Measurements from ENCODE around the gene CNTNAP2.

CNTNAP2 gene

DNA sequence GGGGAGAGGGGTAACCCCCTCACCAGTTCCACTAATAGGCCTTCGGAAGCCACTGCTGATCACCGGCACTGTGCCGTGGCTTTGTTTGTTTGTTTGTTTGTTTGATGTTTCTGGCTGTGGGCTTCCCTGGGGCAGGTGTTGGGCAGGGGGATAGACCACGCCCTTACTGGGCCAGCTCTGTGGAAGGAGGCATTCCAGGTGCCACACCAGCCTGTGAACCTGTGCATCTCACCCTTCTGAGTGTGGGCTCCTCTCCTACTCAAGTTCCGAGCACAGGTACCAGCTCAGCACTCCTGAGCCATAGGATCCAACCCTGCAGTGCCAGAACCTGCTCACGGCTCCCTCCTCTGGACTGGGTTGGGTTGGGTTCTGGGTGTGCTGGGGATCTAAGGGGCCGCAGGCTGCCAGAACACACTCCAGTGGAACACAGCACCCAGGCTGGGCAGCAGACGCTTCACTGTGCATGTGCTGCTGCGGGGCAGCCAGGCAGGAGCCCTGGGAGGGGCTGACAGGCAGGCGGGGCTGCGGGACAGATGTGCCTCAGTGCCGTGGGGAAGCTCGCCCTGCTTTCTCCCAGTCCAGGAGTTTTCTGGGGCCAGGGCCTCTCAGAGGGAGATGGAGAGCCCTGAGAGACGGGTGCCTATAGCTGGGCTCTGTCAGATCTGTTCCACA is 1053.9 kb downstream of the CNTNAP2 start:
- DNase-seq, result no peak

DNA sequence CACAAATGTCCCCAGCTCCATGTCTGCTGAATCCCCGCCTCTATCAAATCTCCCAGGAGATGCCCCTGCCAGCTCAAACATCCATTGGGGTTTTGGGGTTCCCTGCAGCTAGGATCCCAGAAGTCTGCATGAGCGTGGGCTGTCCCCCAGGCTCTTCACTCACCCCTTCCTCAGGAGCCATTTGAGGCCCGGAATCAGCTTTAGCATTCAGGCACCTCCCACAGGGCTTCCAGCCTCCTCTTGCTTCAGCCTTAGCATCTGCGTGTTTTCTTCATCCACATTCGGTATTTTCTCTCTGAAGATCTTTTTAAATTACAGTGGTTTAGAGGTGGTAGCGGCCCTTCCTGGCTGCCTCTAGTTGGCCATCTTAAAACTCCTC is 1054.4 kb downstream of the CNTNAP2 start:
- no peak for DNase-seq

DNA sequence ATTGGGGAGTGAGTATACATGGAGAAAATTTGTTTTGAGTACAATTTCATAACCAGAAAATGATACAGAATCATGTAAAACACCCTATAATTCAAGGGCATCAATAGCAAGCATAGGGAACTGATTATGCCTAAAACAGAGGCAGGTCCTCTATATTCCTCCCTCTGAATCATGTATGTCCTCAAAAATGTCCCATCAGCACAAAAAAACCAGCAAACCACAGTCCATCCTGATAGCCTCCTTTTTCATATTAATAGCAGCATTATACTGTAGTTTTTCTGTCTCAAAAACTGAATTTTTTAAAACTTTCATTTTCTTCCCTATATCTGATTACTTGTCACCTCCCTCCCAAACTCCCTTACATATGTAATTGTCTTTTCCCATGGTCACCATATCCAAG is 1057.3 kb downstream of the CNTNAP2 start:
- DNase-seq, result no peak

DNA sequence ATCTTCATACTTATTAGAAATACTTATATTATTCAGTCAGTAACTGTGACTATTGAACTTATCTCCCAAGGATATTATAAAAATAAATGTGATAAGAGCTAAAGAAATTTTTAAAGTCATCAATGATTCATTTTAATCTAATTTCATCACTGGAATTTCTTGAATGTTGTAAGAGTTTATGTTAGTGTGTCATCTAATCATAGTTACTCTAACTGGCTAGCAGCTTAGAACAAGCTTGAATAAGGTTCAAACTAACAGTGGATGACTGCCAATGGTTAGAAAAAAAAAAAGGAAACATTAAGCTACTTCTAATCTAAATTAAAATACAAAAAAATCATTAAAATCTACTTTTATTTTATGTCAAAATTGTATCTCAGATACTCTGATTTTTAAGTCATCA is 1066.3 kb downstream of the CNTNAP2 start:
- DNase-seq, result no peak

DNA sequence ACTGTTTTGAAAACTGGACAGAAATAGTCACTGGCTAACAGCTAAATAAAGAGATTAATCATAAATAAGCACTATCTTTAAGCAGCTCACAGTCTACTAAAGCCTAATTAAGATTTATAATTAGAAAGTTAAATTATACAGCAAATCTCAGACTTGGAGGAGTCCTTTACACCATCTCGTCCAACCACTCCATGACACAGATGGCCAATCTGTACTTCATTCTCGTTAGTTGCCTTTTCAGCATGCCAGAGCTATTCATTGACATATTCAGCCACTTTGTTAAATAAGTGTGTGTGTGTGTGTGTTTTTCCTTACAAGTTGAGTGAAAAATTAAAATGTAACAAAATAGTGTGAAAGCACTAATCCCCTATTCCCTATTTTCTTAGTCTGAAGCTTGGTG is 1066.7 kb downstream of the CNTNAP2 start:
- DNase-seq, result no peak

DNA sequence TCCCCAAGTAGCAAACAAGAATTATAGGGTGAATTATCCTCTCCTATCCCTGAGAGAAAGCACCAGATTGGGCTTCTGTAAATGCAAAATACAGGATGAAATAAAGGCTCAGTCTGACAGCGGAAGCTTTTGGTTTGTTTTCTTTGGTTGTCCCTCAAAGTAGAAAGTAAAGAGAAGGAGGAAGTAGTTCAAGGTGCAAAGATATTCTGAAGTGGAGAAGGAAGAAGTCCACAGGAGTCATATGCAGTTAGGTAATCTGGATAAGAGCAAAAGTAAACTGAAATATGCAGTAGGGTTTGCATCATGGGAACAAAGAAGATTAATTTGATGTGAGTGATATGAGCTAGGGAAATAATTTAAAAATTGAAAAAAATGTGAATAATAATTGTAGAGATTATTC is 1071.9 kb downstream of the CNTNAP2 start:
- DNase-seq, result no peak

DNA sequence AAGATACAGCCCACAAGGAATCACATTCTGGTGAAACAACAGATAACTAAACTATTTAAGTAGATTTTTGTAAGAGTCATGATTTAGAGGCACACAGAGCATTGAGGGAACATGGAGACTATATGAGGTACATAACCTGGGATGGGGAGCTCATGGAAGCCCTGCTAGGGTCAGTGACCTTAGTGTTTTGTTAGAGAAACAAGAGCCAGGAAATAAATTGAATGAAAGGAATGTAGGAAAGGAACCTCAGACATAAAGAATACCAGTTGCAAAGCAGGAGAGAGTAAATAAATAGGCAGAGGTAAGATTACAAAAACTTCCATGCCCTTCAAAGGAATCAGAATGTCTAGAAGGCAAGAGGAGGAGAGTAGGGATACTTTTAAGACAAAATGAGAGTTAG is 1076.9 kb downstream of the CNTNAP2 start:
- no peak for DNase-seq

DNA sequence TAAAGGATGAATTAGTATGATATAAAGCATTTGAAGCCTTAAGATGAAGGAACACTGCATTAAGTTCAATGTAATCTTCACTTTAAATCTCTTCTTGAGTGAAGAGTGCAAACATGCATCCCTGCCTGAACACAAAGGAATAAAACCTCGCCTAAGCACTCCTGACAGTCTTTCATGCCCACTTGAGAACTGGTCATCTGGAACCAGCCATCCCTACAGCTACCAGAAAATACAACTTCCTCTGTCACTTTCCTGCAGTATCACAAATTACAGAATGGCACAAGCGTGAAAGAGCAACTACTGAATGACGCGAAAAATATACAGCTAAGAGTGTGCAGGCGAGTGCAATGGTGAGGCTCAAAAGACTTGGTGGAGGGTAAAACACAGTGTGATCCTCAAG is 1079.9 kb downstream of the CNTNAP2 start:
- no peak for DNase-seq

DNA sequence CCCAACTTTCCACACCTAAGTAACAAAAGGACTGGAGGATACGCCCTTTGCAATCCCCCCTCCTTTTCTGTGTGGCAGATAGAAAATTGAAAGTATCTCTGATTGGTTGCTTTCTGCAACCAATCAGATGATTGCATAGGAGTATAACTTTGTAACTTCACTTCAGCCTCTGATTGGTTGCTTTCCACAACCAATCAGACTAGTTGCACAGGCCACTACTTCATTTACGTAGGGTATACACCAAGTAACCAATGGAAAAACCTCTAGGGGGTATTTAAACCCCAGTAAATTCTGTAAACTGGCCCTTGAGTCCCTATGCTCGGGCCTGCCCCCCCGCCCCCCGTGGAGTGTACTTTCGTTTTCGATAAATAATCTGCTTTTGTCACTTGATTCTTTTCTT is 1080.4 kb downstream of the CNTNAP2 start:
- DNase-seq, result no peak

DNA sequence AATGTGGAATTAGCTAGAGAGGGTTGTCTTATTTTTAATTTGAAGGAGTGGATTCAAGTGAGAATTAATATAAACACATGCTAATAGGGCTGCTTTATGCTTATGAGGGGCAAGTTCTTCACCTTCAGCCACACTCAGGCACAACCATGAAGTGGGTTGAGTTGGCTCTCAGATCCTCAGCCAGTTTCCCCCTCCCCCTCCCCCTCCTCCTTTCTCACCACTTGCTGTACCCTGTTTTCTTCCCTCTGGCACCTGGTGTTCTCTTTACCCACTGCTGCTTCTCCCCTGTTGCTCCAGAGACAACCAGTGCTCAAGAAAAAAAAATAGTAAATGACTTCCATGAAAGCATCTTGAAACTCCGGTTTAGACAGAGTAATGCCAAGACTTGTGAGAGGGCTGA is 1083.3 kb downstream of the CNTNAP2 start:
- DNase-seq, result no peak

DNA sequence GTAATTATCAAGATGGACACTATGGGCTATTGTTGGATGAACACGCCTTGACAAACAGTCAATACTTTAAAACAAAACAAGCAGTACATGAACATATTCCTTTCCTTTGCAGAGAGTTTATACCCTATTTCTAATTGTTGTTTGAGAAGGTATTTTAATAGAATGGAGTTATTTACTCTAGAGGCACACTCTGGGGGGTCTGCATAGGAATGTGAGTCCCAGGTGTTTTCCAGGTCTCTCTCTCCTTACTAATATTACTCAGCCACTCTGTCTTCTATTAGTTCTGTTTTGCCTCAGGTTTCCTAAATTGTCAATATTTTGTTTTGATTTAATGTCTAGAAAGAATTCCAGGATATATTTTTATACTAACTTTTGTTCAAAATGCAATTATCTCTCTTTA is 1091.4 kb downstream of the CNTNAP2 start:
- DNase-seq, result no peak

DNA sequence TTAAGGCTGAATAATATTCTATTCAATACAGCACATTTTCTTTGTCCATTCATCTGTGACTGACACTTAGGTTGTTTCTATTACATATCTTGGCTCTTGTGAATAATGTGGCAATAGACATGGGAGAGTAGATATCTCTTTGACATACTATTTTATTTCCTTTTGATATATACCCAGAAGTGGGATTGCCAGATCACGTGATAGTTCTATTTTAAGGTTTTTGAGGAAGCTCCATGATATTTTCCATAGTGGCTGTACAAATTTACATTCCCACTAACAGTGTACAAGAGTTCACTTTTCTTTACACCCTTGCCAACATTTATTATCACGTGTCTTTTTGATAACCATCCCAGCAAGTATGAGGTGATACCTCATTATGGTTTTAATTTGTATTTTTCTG is 1114.7 kb downstream of the CNTNAP2 start:
- no peak for DNase-seq

DNA sequence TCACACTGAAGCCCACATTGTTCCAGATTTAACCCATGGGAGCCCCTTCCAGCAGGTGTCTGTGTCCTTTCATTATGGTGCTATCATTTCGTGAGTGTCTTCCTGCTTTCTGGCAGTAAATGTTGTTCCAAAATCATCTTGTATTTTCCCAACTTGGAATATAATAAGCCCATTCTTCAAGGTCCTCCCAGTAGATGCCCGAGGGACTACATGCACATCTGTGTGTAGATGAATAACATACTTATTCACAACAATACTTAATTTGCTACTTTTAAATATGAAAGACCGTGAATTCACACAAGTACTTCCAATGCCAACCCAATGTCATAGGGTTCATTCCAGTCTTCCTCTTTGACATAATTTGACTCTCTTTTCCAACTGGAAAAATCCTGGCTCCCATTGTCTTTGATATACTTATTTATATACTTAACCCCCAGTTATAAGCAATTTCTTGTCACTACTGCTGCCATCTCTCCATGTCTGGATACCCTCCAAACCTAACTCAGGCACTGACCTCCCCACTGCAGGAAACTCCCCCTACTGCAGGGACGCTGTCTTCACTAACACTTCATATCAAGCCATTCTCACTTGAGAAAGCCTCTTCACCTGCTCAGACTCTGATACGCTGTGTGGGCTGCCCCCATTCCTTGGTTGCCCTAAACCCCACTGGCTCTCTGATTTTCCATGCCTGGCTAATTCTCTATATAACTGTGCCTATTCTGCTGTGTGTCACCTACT is 1119.2 kb downstream of the CNTNAP2 start:
- DNase-seq, result no peak

DNA sequence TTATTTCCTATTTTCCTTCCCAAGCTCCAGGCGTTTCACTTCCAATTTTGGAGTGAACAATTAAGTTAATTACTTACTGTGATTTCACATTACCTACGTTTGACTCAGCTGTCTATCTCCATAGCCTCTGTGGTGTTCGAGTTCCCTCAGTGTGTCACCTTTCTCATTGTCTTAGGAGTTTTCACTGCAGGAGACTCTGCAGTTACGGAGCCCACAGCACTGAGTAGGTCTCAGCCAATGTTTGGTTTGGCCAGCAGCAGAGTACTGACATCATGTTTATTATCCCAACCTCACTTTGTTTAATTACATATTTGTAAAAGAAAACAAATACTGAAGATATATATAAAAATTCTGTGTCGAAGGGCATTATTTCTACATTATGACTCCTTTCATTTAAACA is 1123.9 kb downstream of the CNTNAP2 start:
- DNase-seq, result no peak

DNA sequence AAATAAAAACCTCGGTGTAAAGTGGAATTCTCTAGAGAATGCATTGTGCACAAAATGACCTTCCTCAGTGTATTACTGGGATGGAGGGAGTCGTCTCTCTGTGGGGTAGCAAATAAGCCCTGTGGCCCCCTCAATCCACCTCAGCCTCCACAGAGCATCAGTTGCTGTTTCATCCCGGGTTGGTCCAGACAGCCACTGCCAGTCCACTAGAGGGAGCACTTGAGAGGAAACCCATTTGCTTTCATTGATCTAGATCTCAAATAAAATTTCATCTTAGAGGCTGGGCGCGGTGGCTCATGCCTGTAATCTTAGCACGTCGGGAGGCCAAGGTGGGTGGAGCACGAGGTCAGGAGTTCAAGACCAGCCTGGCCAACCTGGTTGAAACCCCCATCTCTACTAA is 1128.7 kb downstream of the CNTNAP2 start:
- no peak for DNase-seq

DNA sequence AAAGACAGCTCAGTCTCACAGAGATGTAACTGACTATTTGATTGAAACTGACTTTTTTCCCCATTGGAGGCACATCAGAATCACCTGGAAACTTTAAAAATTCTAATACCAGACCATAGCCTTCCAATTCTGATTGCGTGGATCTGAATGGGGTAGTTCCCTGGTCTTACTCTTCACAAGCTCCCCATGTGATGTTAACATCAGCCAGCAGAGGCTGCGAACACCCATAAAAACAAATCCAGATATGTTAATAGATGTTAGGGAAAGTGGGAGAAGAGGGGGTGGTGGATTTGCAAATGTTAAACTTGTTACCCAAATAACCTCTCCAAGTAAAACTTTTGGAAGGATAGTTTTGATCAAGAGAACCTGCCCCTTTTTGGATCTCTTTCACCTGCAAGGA is 1133.4 kb downstream of the CNTNAP2 start:
- no peak for DNase-seq

DNA sequence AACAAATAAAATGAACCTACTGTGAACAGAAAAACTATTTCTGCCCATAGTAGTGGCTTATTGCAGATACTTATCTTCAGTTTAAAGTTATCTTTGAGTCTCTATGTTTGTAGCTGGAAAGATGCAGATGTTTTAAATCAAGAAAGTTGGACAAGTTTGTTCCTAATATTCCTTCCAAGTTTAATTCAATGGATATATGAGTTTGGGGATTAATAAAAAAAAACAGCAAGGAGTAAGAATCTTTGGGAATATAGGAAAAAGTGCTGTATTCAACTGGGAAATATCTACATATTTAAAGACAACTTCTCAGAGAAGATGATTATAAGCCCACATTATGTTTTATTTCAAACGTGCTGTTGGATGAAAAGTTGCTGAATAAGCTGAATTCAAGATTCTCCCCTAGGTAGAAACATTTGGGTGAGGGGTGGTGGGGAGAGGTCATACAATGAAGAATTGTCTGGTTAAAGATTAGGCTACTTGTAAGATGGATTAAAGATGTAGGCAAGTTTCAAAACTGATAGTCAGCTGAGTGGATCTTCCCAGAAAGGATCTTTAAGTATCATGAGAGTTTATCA is 1135.2 kb downstream of the CNTNAP2 start:
- DNase-seq, result no peak

DNA sequence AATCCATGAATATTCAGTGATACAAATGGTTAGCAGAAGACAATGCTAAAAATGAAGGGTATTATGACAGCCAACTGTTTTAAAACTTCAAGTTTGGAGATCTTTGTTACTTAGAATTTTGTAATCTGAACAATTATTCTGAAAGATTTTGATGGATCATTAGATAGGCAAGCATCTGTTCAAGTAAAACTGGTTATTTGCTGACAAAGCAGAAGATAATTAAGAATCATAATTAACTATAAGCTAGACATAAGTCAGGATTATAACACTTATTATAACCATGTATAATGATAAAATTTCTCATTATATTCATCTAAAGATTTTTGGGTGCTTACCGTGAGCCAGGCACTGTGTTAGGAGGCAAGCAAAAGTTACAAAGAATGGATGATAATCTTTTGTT is 1145.1 kb downstream of the CNTNAP2 start:
- no peak for DNase-seq

DNA sequence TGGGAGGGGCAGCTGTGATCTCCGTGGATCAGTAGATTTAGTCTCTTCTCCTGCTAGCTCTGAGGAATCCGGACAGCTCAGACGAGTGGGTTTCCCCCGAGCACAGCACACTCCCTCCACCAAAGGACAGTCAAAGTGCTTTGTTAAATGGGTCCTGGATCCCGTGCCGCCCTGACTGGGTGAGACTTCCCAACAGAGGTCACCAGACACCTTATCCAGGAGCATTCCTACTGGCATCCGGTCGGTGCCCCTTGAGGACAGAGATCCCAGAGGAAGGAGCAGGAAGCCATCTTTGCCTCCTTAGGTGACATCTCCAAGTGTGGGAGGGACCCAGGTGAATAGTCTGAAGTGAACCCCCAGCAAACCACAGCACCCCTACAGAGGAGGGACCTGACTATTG is 1148.9 kb downstream of the CNTNAP2 start:
- no peak for DNase-seq

DNA sequence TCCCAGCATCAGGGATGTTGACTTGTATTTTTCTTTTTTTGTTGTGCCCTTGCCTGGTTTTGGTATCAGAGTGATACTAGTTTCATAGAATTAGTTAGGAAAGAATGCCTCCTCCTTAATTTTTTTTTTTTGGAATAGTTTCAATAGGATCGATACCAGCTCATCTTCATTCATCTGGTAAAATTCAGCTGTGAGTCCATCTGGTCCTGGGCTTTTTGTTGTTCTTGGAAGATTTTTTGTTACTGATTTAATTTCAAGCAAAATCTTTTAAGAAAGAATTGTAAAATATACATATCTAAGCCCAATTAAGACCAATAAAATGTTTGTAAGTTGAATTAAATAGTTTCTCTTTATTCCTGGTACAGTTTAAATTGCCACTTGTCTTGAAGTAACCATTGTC is 1159.5 kb downstream of the CNTNAP2 start:
- DNase-seq, result no peak

DNA sequence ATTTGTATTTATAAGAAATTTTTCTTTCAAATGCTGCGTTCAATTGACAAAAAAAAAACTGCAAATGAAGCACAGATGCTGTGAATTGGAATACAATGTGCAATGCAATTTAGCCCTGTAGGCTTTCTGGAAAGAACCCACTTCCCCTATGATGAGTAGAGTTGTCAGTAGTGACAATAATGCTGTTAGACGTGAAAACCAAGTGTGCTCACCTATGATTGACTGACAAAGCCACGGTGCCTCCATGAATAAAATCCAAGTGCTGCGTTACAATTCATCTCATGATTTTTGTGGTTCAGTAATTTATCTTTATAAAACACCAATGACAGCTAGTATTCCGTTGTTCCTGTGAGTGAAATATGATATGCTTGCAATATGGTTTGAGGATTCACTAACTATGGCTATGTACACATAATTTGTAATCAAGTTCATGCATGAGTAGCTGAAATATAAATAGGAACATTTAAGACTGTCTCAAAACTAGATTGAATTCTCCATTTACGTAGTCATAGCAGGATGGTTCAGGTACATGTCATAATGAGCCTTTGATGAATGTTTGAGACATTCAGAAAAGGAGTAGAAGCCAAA is 1160.3 kb downstream of the CNTNAP2 start:
- no peak for DNase-seq

DNA sequence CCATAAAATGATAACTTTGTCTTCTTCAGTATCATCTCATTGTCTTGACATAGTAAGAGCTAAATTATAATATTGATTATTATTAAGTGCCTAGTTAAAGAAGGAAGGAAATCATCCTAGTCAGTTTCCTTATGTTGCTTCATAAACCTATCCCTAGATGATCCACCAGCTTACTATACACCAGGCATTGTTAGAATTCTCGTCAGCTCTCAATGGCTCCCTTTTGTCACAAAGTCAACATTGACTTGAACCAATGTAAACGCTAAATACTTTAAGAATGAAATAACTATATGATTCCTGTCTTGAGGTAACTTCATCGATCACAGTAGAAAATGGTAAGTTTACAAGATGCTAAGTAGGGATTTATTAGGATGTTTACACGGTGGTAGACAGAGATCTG is 1162.9 kb downstream of the CNTNAP2 start:
- DNase-seq, result no peak

DNA sequence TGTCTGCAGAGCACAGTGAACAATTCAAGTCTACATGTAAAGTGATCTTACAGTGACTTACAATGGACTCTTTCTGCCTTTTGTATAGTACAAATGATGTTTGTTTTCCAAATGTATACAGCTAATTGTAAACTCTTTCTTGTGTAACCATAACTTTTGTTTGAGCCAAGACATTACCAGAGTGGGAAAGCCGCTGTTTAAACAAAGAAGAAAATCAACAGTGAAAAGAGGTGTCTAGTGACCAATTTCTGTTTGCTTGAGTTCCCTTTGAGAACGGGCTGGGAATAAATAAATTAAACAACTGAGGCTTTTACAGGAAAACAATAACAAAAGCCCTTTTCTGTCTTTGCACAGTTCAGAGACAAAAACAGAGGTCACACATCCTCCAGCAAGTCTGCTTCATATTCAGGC is 1163.4 kb downstream of the CNTNAP2 start:
- no peak for DNase-seq

DNA sequence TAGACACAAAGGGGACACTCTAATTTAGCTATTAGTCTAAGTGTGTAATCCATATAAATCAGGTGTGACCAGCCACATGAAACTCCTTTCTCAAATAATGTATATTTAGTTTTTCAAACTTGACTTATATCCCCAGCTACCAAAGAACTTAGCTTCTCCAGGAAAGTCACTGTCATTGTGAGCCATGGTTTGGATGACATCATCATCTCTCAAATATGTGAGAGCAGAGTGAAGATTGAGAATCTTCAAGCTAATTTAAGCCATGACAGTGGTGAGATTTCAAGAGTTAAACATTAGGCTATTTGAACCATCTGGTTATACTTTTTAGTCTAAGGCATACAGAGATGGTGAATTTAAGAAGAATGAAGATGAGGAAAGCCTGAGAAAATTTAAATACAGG is 1165.6 kb downstream of the CNTNAP2 start:
- DNase-seq, result no peak
